Measurements from ENCODE around the gene ADAM15.

GRCh38 chr1:155057788-155058211, 6.7 kb downstream of the ADAM15 start:
- TF ChIP-seq CTCF (IDR thresholded peaks at IDR 0.05 in 4 of 5, conservative IDR thresholded peaks at IDR 0.05 in 1 of 5) (no peak), POLR2A (IDR thresholded peaks at IDR 0.05) (no peak)
